ENCODE measurements around the gene PRPF19. TPM values are rescaled to one million over a fixed set of nuclear protein-coding genes. Genes with fewer than 3 reads are reported as not detected.

PRPF19 gene
- total RNA-seq, 2 donors from 2014 or later = 22.1 to 27.0 TPM

DNA sequence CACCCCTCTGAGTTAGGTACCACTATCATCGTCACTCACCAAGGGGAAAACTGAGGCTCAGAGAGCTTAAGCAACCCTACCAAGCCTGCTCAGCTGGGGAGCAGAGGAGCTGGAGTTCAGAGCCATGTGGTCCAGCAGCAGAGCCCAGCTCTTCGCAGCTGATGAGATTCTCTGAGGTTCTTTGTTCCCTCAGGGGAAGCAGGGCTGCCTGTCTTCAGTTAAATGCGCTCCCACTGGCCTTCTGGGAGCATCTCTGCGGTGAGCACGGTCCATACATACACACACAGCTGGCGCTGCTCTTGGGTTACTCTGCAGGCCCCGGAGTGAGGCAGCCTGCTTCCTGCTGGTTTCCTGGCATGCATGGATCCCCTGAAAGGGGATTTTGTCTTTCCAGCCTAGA, 45.4 kb downstream of the PRPF19 start:
- H3K27me3 ChIP-seq = no peaks in the 10 kb centered on the region
- no peaks in the 10 kb centered on the region for H3K9me3 ChIP-seq
- TF ChIP-seq POLR2A (IDR thresholded peaks at IDR 0.05) = no peak
- TF ChIP-seq, protein P1, sequence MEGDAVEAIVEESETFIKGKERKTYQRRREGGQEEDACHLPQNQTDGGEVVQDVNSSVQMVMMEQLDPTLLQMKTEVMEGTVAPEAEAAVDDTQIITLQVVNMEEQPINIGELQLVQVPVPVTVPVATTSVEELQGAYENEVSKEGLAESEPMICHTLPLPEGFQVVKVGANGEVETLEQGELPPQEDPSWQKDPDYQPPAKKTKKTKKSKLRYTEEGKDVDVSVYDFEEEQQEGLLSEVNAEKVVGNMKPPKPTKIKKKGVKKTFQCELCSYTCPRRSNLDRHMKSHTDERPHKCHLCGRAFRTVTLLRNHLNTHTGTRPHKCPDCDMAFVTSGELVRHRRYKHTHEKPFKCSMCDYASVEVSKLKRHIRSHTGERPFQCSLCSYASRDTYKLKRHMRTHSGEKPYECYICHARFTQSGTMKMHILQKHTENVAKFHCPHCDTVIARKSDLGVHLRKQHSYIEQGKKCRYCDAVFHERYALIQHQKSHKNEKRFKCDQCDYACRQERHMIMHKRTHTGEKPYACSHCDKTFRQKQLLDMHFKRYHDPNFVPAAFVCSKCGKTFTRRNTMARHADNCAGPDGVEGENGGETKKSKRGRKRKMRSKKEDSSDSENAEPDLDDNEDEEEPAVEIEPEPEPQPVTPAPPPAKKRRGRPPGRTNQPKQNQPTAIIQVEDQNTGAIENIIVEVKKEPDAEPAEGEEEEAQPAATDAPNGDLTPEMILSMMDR (IDR thresholded peaks at IDR 0.05) = no peak
- 61 to 64% methylated on average over 6 to 7 of the region's 7 CpGs for WGBS, 2 donors
- no peak overlapping the region for H3K4me3 ChIP-seq
- no peaks in the 10 kb centered on the region for H3K36me3 ChIP-seq (replicated peaks in 1 of 2; ENCODE audit: insufficient read depth in 1 of 2, low read depth in 2 of 2)
- H3K4me1 ChIP-seq = no peaks in the 10 kb centered on the region
- DNase-seq (no peak), ATAC-seq (no peak)
- intact Hi-C loops (cut with DNase I) = no loop called here
- no peak overlapping the region for H3K27ac ChIP-seq

DNA sequence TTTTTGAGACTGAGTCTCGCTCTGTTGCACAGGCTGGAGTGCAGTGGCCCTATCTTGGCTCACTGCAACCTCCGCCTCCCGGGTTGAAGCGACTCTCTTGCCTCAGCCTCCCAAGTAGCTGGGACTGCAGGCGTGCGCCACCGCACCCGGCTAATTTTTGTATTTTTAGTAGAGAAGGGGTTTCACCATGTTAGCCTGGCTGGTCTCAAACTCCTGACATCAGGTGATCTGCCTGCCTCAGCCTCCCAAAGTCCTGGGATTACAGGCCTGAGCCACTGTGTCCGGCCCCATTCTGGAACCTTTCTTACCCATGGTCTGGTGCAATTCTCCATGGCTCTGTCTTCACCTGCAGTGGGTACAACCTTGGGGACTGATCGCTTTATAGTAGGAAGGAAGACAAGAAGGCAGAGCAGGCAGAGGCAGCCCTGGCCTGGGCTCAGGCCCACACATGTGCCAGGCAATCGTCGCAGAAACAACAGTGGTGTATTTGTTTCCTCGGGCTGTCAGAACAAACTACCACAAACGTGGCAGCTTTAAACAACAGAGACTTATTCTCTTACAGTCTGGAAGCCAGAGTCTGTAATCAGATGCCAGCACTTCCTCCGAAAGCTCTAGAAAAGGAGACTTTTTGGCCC, 46.7 kb downstream of the PRPF19 start:
- intact Hi-C loops (cut with DNase I) = no loop called here
- 79 to 86% methylated on average over 13 to 14 of the region's 15 CpGs for WGBS, 2 donors

DNA sequence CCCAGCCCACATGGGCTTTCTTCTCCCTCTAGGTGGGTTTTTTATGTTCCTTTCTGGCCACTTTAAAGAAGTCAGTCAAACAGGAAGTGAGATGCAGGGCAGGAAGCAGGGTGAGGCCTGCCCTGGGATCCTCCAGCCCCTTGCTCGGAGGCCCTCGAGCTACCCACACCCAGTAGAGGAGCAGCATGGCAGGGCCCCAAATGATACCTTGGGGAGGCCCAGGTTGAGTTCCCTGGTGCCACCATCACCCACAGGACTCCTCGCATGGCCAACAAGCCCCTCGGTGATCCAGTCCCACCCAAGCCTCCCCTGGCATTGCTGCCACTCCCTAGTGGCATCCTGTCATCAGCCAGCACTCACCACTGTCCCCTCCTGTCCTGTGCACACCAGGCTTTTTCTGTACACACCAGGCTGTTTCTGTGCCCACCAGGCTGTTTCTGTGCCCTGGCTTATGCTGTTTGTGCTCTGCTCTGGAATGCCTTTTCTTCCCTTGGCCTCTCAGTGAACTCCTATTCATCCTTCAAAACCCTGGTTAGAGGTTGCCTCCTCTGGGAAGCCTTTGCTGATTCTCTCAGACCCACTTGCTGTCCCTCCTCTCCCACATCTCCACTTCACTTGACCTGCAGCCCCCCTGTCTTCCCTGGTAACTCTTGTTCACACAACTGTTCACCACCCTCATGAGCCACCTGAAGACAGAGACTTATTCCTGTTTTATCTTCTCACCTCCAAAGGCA, 47.5 kb downstream of the PRPF19 start:
- DNase-seq (no peak), ATAC-seq (no peak)
- no peaks in the 10 kb centered on the region for H3K27me3 ChIP-seq

More for the DNA sequence above, 46.7 kb downstream of the PRPF19 start:
- Histone ChIP-seq H3K4me3 (no peak overlapping the region), H3K36me3 (replicated peaks in 1 of 2; ENCODE audit: insufficient read depth in 1 of 2, low read depth in 2 of 2) (no peaks in the 10 kb centered on the region), H3K9me3 (no peaks in the 10 kb centered on the region), H3K27me3 (no peaks in the 10 kb centered on the region), H3K27ac (no peak overlapping the region), H3K4me1 (no peaks in the 10 kb centered on the region)
- ATAC-seq (no peak), DNase-seq (no peak)
- no peak for TF ChIP-seq POLR2A (IDR thresholded peaks at IDR 0.05)
- TF ChIP-seq, protein P1 (IDR thresholded peaks at IDR 0.05) = no peak

DNA sequence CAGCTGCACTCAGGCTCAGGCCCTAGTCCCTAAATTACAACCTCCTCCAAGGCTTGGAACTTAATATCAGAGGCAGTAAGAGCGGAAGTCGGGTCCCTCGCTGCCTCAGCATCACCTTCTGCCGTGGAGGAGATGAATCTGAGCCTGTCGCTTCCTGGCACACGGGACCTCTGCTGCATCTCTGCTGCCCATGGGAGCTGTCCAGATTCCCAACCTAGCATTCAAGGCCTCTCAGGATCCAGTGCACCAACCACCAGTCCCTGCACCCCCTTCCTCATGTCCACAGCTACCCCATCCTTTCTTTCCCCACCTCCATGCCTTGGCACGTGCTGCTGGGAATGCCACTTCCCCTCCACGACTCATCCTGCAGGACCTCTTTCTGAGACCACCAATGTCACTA, 48.1 kb downstream of the PRPF19 start:
- no peaks in the 10 kb centered on the region for H3K36me3 ChIP-seq (replicated peaks in 1 of 2; ENCODE audit: insufficient read depth in 1 of 2, low read depth in 2 of 2)
- intact Hi-C loops (cut with DNase I) = no loop called here
- H3K4me3 ChIP-seq = no peak overlapping the region
- DNase-seq (no peak), ATAC-seq (no peak)
- no peaks in the 10 kb centered on the region for H3K9me3 ChIP-seq
- WGBS, 2 donors = 75 to 77% methylated on average over 8 of the region's 8 CpGs
- TF ChIP-seq, protein P1 (IDR thresholded peaks at IDR 0.05) = no peak
- no peak for TF ChIP-seq POLR2A (IDR thresholded peaks at IDR 0.05)
- H3K4me1 ChIP-seq = no peaks in the 10 kb centered on the region
- H3K27ac ChIP-seq = no peak overlapping the region
- no peaks in the 10 kb centered on the region for H3K27me3 ChIP-seq

More for the DNA sequence above, 47.5 kb downstream of the PRPF19 start:
- Histone ChIP-seq H3K36me3 (replicated peaks in 1 of 2; ENCODE audit: insufficient read depth in 1 of 2, low read depth in 2 of 2) (no peaks in the 10 kb centered on the region), H3K4me3 (no peak overlapping the region), H3K9me3 (no peaks in the 10 kb centered on the region), H3K27ac (no peak overlapping the region), H3K4me1 (no peaks in the 10 kb centered on the region)
- intact Hi-C loops (cut with DNase I) = no loop called here
- WGBS, 2 donors = 62 to 83% methylated on average over 4 of the region's 4 CpGs
- no peak for TF ChIP-seq POLR2A (IDR thresholded peaks at IDR 0.05)
- TF ChIP-seq, protein P1 (IDR thresholded peaks at IDR 0.05) = no peak
